AG10803 (cell line): ENCODE measurements around the gene NOX5.

Experiments used
- DNase-seq: peaks from one replicate; pipeline ENCODE4 v3.0.0; 2010; ENCODE audit warnings: low read depth
- H3K4me3 ChIP-seq: 2 replicates; pipeline ENCODE4 v1.5.1; 2011; ENCODE audit warnings: mild to moderate bottlenecking, low read length, control low read depth
- CTCF ChIP-seq: conservative IDR thresholded peaks from 2 replicates; pipeline ENCODE4 v1.5.1; 2011; ENCODE audit warnings: mild to moderate bottlenecking, low read length, control low read depth, inconsistent platforms

The NOX5 gene

GRCh38 chr15:69071260-69071659 is 56.8 kb downstream of the NOX5 start:
- no peak overlapping the region for H3K4me3 ChIP-seq
- TF ChIP-seq CTCF: no peak
- DNase-seq: no peak

DNA sequence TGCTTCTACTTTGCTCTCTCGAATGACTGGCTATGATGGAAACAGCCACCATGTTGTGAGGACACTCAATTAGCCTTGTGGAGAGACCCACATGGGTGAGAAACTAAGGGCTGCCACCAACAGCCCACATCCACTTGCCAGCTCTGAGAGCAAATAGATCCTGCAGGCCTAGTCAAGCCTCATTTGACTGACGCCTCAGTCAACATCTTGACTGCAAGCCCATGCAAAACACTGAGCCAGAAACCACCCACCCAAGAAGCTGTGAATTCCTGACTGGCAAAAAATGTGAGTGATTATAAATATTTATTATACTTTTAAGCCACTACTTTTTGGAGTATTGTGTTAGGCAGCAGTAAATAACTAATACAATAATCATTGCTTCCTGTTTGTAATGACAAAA is 58.4 kb downstream of the NOX5 start:
- no peak for TF ChIP-seq CTCF
- DNase-seq: no peak
- H3K4me3 ChIP-seq: no peak overlapping the region

GRCh38 chr15:69074001-69074842 is 59.7 kb downstream of the NOX5 start:
- TF ChIP-seq CTCF: no peak
- peak overlapping the region; percentile 82 for H3K4me3 ChIP-seq
- DNase-seq: peak; percentile 39

- H3K4me3 ChIP-seq: peak overlapping the region; percentile 82
- TF ChIP-seq CTCF: no peak
- no peak for DNase-seq
Measured at GRCh38 chr15:69074843-69075224, 60.3 kb downstream of the NOX5 start.

GRCh38 chr15:69075440-69075839 is 60.9 kb downstream of the NOX5 start:
- DNase-seq: no peak
- H3K4me3 ChIP-seq: no peak overlapping the region
- TF ChIP-seq CTCF: no peak

- DNase-seq: no peak
- TF ChIP-seq CTCF: no peak
- no peak overlapping the region for H3K4me3 ChIP-seq
Measured at GRCh38 chr15:69076756-69077155, 62.3 kb downstream of the NOX5 start.

DNA sequence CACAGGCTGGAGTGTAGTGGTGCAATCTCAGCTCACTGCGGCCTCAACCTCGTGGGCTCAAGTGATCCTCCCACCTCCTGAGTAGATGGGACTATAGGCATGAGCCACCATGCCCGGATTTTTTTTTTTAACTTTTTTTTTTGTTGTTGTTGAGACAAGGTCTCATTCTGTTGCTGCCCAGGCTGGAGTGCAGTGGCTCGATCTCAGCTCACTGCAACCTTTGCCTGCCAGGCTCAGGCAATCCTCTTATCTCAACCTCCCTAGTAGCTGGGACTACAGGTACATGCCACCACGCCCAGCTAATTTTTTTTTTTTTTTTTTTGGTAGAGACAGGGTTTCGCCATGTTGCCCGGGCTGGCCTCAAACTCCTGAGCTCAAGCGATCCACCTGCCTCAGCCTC is 64.1 kb downstream of the NOX5 start:
- no peak overlapping the region for H3K4me3 ChIP-seq
- no peak for TF ChIP-seq CTCF
- DNase-seq: no peak
